GF-D8 (cell line): Measurements from ENCODE around the gene SMARCC1.

Source experiments
- DNase-seq: peaks from one replicate; lab custom pipeline; 2025; lab: John Stamatoyannopoulos, UW

SMARCC1 gene

GRCh38 chr3:47588053-47588452, 193.6 kb downstream of the SMARCC1 start:
- no peak for DNase-seq

DNA sequence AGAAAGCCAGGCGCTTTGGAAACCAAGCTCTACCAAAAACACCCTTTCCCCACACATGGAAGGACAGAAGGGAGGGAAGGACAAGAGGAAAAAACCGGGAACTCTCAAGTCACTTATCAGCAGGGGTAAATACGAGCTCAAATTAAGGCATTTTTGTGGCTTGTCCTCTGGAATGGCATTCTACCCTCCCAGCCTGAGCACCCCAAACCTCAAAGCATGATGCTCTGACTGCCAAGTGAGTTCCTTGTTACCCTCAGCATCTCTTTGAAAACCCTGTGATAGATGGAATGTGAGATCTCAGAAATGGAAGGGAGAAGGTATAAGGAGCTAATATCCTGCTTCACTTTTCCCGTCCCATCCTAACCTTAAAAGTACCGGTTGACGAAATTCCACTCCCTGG, 194.9 kb downstream of the SMARCC1 start:
- DNase-seq: no peak

DNA sequence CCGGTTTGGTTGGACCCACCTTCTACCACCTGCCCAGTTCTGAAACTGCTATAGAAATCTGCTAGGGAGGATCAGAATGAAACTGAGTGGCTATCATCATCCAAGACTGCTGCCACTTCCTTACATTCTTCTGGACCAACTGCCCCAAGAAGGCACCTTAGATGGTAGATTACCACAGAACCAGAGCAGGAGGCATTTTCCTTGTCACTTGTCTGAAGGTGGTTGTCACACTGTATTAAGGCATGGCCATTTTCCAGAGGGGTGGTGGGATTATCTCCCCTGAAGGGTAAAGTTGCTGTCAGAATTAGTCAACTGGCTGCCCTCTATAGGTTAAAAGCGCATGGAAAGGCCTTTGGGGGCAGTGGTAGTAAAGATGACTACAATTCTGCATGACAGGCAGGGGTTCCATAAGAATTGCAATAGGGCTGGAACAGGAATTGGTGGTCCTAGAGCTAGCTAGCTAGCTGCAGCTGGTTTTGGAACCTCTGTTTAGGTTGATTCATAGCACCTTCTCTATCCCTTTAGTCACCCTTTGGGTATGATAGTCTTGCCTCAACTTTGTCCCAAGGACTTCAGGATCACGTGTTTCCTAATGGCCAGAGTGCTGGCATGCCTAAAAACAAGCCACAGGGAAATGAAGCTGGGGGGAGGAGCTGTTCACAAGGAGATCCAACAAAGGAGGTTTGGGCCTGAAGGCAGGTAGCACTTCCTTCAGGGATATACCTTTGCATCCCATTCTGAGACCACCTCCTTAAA, 198.2 kb downstream of the SMARCC1 start:
- DNase-seq: no peak

- DNase-seq: no peak
Measured at GRCh38 chr3:47581835-47582234, 199.9 kb downstream of the SMARCC1 start.

GRCh38 chr3:47581422-47581821, 200.3 kb downstream of the SMARCC1 start:
- no peak for DNase-seq

DNA sequence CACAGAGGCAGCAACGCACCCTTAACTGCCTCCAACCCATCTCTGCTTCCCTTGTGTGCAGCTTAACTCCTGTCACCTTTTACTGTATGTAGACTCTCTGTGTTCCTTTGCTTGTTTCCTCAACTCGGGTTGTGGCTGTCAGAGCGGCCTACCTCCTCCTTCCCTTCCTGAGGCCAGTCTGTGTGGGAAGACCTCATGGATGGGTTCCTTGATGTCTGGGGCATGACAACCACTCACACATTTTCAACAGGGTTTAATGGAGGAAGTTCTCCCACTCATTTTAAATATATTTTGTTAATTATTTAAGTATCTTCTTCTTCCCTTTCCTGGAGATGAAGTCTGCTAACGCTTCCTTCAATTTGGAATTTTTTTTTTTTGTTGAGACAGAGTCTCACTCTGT, 201.2 kb downstream of the SMARCC1 start:
- DNase-seq: no peak

GRCh38 chr3:47579875-47580274, 201.8 kb downstream of the SMARCC1 start:
- DNase-seq: no peak

DNA sequence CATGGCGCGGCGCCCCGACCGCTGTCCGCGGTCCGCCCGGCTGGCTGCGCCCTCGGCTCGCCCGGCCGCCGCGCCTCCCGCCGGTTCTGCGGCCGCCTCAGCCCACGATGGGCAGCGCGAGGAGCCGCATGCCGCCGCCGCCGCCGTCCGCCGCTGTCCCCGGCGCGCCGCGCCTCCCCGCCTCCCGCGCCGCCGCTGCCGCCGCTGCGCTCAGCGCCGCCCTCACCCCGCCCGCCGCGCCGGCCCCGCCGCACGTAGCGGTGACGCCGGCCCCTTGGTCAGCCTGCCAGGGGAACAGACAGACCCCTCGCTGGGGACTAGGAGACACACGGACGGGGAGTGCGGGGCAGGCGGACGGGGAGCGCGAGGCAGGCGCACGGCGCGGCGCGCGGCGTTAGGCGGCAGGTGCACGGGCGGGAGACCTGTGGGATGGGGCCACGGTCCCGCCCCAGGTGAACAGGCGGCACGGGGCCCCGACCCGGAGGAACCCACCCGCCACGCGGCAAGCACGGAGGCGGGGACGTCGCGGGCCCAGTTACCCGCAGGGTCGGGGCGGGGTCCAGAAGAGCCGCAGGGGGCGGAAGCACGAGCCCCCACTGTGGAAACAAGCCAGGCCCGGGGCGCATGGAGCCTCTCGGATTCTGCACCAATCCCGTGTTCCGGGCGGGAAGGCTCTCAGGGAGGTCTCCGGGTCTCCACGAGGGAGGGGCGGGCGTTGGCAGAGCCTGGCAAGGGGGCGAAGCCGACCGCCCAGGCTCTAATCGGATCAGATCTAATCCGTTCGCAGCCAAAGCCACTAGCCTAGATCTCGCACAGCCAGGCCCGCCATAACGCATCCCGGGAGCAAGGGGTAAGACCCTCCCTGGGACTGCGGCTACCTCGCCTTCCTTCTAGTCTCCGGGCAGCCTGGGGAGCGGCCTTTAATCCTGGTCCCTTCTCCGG, 202.7 kb downstream of the SMARCC1 start, which contains the start of gene CSPG5:
Gene CSPG5, minus strand, starts transcription at position 175 of the 942 bp plus-strand sequence. Its CDS starts 172 bp downstream, at position 3.
- DNase-seq: no peak

- no peak for DNase-seq
Measured at GRCh38 chr3:47578119-47578632, 203.5 kb downstream of the SMARCC1 start.

GRCh38 chr3:47577583-47578118, 204.0 kb downstream of the SMARCC1 start:
- DNase-seq: no peak

DNA sequence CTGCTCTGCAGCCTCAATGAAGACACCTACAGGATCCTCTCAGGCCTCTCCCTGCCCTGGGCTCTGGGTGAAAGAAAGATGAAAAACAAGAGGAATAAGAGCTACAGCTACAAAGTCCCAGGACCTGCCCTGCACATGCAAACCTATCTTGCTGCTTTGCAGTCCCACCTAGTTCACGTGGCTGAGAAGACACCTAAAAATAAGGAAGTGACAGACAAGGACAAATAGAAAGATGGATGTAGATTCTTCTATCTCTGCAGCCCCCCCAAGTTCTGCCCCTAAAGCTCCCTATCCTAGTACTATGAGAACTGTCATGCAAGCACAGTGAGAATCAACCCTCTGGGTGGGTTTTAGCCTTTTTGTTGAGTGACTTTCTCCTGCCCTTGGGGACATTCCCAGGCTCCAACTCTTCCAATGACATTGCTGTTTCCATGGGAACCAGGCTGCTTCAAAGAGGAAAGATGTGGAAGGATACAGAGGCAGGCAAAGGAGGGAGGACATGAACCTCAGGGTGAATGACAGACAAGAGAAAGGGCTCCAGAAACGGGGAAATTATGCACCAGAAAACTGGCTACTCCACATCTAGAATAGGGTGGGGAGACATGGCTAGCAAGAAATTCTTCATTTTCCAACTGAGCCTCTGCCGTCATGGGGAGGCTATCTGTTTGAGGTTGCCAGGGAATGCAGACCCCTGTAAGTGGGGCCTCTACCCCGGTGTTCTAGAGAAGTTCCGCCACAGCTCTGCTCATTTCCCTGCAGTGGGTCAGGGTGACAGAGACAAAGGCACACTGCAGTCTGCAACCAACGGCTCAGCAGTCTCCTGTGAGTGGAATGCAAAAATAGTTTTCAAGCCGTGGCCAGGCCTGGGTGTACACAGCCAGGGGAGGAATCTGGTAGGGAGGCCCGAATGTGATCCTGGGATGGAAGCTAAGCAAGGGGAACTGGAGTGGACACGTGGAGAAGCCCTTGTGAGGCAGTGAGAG, 208.2 kb downstream of the SMARCC1 start:
- no peak for DNase-seq

- no peak for DNase-seq
Measured at GRCh38 chr3:47571391-47572175, 210.1 kb downstream of the SMARCC1 start.

- DNase-seq: no peak
Measured at GRCh38 chr3:47568901-47569300, 212.8 kb downstream of the SMARCC1 start.

GRCh38 chr3:47567149-47567548, 214.5 kb downstream of the SMARCC1 start:
- no peak for DNase-seq

DNA sequence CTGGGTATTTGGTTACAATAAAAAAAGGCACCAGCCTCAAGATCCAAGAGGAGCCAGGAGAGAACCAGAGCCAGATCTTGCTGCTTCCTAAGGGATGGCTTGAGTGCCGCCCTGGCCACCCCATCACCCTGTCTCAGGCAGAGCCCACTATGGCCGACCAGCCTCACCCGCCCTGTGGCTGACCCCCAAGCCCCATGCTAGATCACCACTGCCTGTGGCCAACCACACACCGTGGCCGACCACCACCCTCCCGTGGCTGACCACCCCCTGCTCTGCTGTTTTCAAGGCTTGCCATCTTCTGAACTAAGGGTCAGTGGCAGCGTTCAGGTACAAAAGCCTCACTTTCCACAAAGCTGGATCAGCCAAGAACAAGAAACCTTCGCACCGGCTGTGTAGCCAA, 215.0 kb downstream of the SMARCC1 start:
- no peak for DNase-seq

DNA sequence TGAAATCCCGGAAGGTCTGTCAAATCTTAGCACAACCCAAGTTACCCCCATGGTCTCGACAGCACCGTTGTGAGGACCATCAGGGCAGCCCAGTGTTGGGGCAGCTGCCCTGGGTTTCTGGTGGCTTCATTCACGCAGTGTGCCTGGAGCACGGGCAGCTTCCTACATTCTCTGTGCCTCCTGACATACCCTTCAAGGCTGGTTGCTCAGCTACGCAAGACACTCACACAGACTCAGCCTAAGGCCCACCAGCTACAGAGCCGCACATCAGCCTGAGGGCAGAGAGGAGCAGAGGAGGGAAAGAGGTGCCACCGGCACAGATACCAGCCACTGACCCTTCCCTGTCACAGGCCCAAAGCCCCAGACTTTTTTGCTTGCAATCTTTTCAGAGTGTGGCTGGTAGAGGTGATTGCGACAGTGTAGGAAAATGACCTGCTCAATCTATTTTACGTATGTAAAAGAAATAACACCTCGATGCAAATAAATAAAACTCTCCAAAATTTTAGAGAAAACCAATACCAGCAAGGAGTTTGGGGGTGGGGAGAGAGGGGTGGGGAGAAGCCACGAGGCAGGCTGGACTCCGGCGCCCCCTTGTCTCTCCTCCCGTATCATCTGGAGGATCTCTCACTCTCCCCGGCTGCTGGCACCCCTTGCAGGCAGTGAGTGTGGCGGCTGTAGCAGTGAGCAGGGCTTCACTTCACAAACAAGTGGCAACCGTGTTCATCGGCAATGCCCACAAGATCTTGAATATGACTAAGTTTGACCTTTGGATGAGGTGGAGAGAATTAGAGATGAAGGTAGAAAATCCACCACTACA, 215.8 kb downstream of the SMARCC1 start:
- DNase-seq: no peak

GRCh38 chr3:47556351-47556750, 225.3 kb downstream of the SMARCC1 start:
- no peak for DNase-seq

- no peak for DNase-seq
Measured at GRCh38 chr3:47554335-47554734, 227.4 kb downstream of the SMARCC1 start.

- no peak for DNase-seq
Measured at GRCh38 chr3:47553407-47553806, 228.3 kb downstream of the SMARCC1 start.
